GM12878 (cell line): Measurements from ENCODE around the gene RTCA.

Experiments
- CREM ChIP-seq: IDR thresholded peaks from 2 replicates; pipeline ENCODE4 v1.6.1; 2014; ENCODE audit warnings: antibody characterized with exemption, low read depth
- EP300 ChIP-seq, 2 experiments: fragments of 150-350 bp in 1 of 2; IDR thresholded peaks; 2 replicates each; pipeline ENCODE4 v1.6.1; 2011 to 2012; ENCODE audit warnings: low read depth in 2 of 2, low read length in 2 of 2, borderline replicate concordance in 1 of 2, improper control_type of control experiment in 1 of 2, inconsistent platforms in 1 of 2; ENCODE audit not compliant: control insufficient read depth in 1 of 2
- RAD21 ChIP-seq: IDR thresholded peaks from 2 replicates; pipeline ENCODE4 v1.6.1; 2011; ENCODE audit warnings: mild to moderate bottlenecking, low read depth, low read length, moderate library complexity; ENCODE audit not compliant: insufficient read depth
- TF ChIP-seq, protein P1 (sequence below), 3 experiments: IDR thresholded peaks in 2 of 3; conservative IDR thresholded peaks in 1 of 3; 2 replicates each; pipeline ENCODE4 v1.5.1; 2011; ENCODE audit warnings: low read depth in 3 of 3, low read length in 3 of 3, mild to moderate bottlenecking in 3 of 3, control low read depth in 2 of 3, moderate library complexity in 2 of 3, inconsistent platforms in 1 of 3, mixed read lengths in 1 of 3; ENCODE audit not compliant: control insufficient read depth in 2 of 3, insufficient read depth in 1 of 3; ENCODE audit errors: extremely low read depth in 1 of 3

DNA sequence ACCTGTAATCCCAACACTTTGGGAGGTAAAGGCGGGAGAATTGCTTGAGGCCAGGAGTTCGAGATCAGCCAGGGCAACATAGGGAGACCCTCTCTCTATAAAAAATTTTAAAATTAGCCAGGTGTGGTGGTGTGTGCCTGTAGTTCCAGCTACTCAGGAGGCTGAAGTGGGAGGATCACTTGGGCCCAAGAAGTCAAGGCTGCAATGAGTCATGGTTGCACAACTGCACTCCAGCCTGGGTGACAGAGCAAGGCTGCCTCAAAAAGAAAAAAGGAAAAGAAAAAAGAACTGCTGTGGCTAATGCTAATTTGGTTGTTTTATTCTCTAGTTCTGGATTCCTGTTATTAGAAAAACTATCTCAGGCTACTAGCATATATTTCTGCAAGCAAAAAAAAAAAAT is 46.1 kb upstream of the RTCA start:
- TF ChIP-seq, protein P1, sequence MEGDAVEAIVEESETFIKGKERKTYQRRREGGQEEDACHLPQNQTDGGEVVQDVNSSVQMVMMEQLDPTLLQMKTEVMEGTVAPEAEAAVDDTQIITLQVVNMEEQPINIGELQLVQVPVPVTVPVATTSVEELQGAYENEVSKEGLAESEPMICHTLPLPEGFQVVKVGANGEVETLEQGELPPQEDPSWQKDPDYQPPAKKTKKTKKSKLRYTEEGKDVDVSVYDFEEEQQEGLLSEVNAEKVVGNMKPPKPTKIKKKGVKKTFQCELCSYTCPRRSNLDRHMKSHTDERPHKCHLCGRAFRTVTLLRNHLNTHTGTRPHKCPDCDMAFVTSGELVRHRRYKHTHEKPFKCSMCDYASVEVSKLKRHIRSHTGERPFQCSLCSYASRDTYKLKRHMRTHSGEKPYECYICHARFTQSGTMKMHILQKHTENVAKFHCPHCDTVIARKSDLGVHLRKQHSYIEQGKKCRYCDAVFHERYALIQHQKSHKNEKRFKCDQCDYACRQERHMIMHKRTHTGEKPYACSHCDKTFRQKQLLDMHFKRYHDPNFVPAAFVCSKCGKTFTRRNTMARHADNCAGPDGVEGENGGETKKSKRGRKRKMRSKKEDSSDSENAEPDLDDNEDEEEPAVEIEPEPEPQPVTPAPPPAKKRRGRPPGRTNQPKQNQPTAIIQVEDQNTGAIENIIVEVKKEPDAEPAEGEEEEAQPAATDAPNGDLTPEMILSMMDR (IDR thresholded peaks at IDR 0.05 in 2 of 3, conservative IDR thresholded peaks at IDR 0.05 in 1 of 3; ENCODE audit: control insufficient read depth in 2 of 3, extremely low read depth in 1 of 3, insufficient read depth in 1 of 3, low read depth in 3 of 3, low read length in 3 of 3) = no peak
- no peak for TF ChIP-seq EP300 (IDR thresholded peaks at IDR 0.05; ENCODE audit: borderline replicate concordance in 1 of 2, control insufficient read depth in 1 of 2, low read depth in 2 of 2, low read length in 2 of 2)
- TF ChIP-seq CREM = no peak
- TF ChIP-seq RAD21 = no peak
